OCI-LY1 (cell line): ENCODE results near the gene AFMID.

Source experiments
- H2AFZ ChIP-seq: fragments of 200-600 bp; sonication (generic), shearing (Covaris generic); 2 replicates; pipeline ENCODE4 v1.6.0; 2014; ENCODE audit warnings: antibody characterized with exemption, mild to moderate bottlenecking, low read length
- H3F3A ChIP-seq: fragments of 200-600 bp; sonication (generic), shearing (Covaris generic); 2 replicates; pipeline ENCODE4 v1.6.0; 2014; ENCODE audit warnings: mild to moderate bottlenecking, antibody characterized with exemption, low read length, moderate library complexity; ENCODE audit not compliant: insufficient read depth
- H3K27ac ChIP-seq: fragments of 200-600 bp; sonication (generic); 2 replicates; pipeline ENCODE4 v1.5.1; 2014; ENCODE audit warnings: low read length, mixed run types, mild to moderate bottlenecking, low read depth; ENCODE audit not compliant: poor library complexity, severe bottlenecking
- H3K27me3 ChIP-seq: fragments of 200-600 bp; sonication (generic); 2 replicates; pipeline ENCODE4 v1.6.0; 2014; ENCODE audit warnings: antibody characterized with exemption, mild to moderate bottlenecking, low read length, moderate library complexity; ENCODE audit not compliant: insufficient read depth
- H3K36me3 ChIP-seq: fragments of 200-600 bp; sonication (generic); 2 replicates; pipeline ENCODE4 v1.6.1; 2014; ENCODE audit warnings: mild to moderate bottlenecking, antibody characterized with exemption, low read length, moderate library complexity, mixed read lengths; ENCODE audit not compliant: insufficient read depth
- H3K4me1 ChIP-seq: fragments of 200-600 bp; sonication (generic); 2 replicates; pipeline ENCODE4 v1.5.1; 2014; ENCODE audit warnings: mild to moderate bottlenecking, low read length, moderate library complexity; ENCODE audit not compliant: insufficient read depth, severe bottlenecking
- H3K4me2 ChIP-seq: fragments of 200-600 bp; sonication (generic), shearing (Covaris generic); 2 replicates; pipeline ENCODE4 v1.6.1; 2014; ENCODE audit warnings: low read length
- H3K4me3 ChIP-seq: fragments of 200-600 bp; sonication (generic); 2 replicates; pipeline ENCODE4 v1.5.1; 2014; ENCODE audit warnings: low read length, low read depth, mild to moderate bottlenecking, mixed read lengths; ENCODE audit not compliant: poor library complexity, severe bottlenecking
- H3K79me2 ChIP-seq: fragments of 200-600 bp; shearing (Covaris generic); 2 replicates; pipeline ENCODE4 v1.6.1; 2016; ENCODE audit warnings: mixed run types, low read length, mixed read lengths; ENCODE audit not compliant: insufficient read depth
- H3K9ac ChIP-seq: fragments of 200-600 bp; sonication (generic), shearing (Covaris generic); 2 replicates; pipeline ENCODE4 v1.6.1; 2014; ENCODE audit warnings: mild to moderate bottlenecking, low read length, mixed read lengths
- H3K9me2 ChIP-seq: fragments of 200-600 bp; sonication (generic), shearing (Covaris generic); 2 replicates; pipeline ENCODE4 v1.6.1; 2014; ENCODE audit warnings: low read depth, mild to moderate bottlenecking, low read length, mixed read lengths
- H3K9me3 ChIP-seq: fragments of 200-600 bp; shearing (Covaris generic); 2 replicates; pipeline ENCODE4 v1.6.1; 2014; ENCODE audit warnings: low read length, mixed read lengths
- H4K20me1 ChIP-seq: fragments of 200-600 bp; sonication (generic), shearing (Covaris generic); 2 replicates; pipeline ENCODE4 v1.6.0; 2016; ENCODE audit warnings: mild to moderate bottlenecking, low read length; ENCODE audit not compliant: insufficient read depth
- CTCF ChIP-seq: fragments of 200-600 bp; sonication (generic), shearing (Covaris generic); IDR thresholded peaks from 2 replicates; pipeline ENCODE4 v1.5.1; 2017; ENCODE audit warnings: mild to moderate bottlenecking, antibody characterized with exemption, low read length, moderate library complexity, mixed read lengths
- EZH2 ChIP-seq: fragments of 200-600 bp; sonication (generic), shearing (Covaris generic); IDR thresholded peaks from 2 replicates; pipeline ENCODE4 v1.8.0; 2017; ENCODE audit warnings: borderline replicate concordance, mixed run types, mild to moderate bottlenecking, antibody characterized with exemption, low read length, moderate library complexity, mixed read lengths

Gene AFMID

GRCh38 chr17:78146471-78146869 lies 40.7 kb upstream of the AFMID start:
- no peak overlapping the region for H2AFZ ChIP-seq
- no peaks in the 10 kb centered on the region for H3K9me2 ChIP-seq
- H3K9ac ChIP-seq, result no peak overlapping the region
- H3K36me3 ChIP-seq, result peaks cover 6% of the 10 kb centered on the region
- no peaks in the 10 kb centered on the region for H3F3A ChIP-seq
- H3K4me2 ChIP-seq, result no peak overlapping the region
- no peaks in the 10 kb centered on the region for H3K9me3 ChIP-seq
- TF ChIP-seq EZH2 (no peak), CTCF (no peak)
- H3K27me3 ChIP-seq, result no peaks in the 10 kb centered on the region
- no peak overlapping the region for H3K4me3 ChIP-seq
- no peaks in the 10 kb centered on the region for H3K79me2 ChIP-seq
- H4K20me1 ChIP-seq, result no peaks in the 10 kb centered on the region
- no peak overlapping the region for H3K27ac ChIP-seq
- H3K4me1 ChIP-seq, result peaks cover 31% of the 10 kb centered on the region

GRCh38 chr17:78146881-78147280 lies 40.3 kb upstream of the AFMID start:
- no peak for TF ChIP-seq EZH2
- no peak for TF ChIP-seq CTCF
- Histone ChIP-seq H3K9me2 (no peaks in the 10 kb centered on the region), H3K9ac (no peak overlapping the region; the same call in 1 of the 2 replicates), H3K4me1 (peaks cover 35% of the 10 kb centered on the region), H3K4me2 (no peak overlapping the region), H3K36me3 (peaks cover 2% of the 10 kb centered on the region), H3K27me3 (no peaks in the 10 kb centered on the region), H3K79me2 (no peaks in the 10 kb centered on the region), H4K20me1 (no peaks in the 10 kb centered on the region), H3K27ac (peak overlapping the region; percentile 61), H3F3A (no peaks in the 10 kb centered on the region), H3K4me3 (no peak overlapping the region), H2AFZ (no peak overlapping the region), H3K9me3 (no peaks in the 10 kb centered on the region)

DNA sequence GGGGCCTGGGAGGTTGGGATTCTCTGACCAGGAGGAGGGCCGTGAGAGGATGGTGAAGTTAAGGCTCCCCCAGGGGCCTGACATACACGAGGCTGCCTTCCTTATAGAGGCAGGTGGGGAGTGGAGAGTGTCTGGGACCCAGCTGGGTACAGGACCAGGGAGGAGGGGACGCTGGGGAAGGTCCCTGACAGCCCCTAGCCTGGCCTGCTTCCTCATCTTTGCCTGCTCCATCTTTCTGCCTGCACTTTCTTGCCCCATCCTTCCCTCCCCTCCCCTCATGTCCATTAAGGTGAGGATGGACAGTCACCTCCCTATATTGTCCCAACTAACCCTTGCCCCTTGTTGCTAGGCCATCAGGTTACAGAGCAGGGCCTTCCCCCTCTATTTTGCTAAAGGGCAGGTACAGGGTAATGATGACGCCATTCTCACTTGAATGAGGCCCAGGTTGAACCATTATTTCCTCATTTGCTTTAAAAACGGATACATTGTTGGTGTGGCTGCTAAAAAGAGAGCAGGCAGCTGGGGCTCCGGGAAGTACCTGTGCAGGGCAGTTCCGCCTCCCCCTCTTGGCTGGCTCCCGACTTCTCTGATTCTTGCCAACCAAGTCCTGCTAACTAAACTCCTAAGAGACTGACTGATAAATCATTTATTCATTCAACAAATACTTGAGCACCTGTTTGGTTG lies 39.7 kb upstream of the AFMID start:
- Histone ChIP-seq H3K79me2 (no peaks in the 10 kb centered on the region), H3K27me3 (no peaks in the 10 kb centered on the region), H3K4me2 (peak overlapping the region; percentile 33; the same call in 1 of the 2 replicates), H2AFZ (no peak overlapping the region), H3K27ac (peak overlapping the region; percentile 61), H3F3A (no peaks in the 10 kb centered on the region), H3K4me1 (peaks cover 40% of the 10 kb centered on the region), H3K9me3 (no peaks in the 10 kb centered on the region), H3K36me3 (no peaks in the 10 kb centered on the region), H3K9me2 (no peaks in the 10 kb centered on the region), H4K20me1 (no peaks in the 10 kb centered on the region), H3K4me3 (no peak overlapping the region), H3K9ac (no peak overlapping the region; the same call in 1 of the 2 replicates)
- TF ChIP-seq CTCF, result no peak
- no peak for TF ChIP-seq EZH2
